ENCODE data around the gene RET. TPM values are rescaled to one million over a fixed set of nuclear protein-coding genes. Genes with fewer than 3 reads are reported as not detected.

The RET gene
- total and polyA plus RNA-seq, 2 of the 8 experiments (the other 6 are each of a cell fraction or from before 2014, with no cell fraction given) = 6.7 to 8.4 TPM

DNA sequence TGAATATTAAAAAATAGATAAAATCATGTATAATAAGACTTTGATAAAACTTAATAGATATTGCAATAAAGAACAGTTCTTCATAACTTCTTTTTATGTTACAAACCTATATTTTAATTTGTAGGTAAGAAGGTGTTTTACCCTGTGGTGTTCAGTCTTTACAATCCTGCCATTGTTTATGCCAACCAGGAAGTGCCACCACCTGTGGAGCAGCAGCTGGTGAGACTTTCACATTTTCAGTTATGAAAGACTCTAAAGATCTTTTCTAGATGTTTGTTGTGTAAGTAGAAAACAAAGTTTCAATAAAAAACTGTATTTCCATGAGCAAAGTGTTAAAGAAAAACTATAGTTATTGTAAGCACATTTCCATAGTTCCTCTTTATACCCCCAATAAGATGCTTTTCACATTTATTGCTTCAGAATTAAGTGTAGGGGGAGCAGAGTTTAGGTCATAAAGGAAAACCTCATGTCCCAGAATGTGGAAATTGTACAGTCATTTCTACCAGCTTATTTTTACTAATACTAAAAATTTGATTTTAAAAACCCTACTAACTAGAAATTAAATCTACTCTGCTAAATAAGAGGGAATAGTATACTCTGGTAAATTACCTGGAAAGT is 90.1 kb downstream of the RET start (continued):
- no peak for TF ChIP-seq CTBP2 (IDR thresholded peaks at IDR 0.05; ENCODE audit: borderline replicate concordance, insufficient read depth, insufficient read length, low read length)
- TF ChIP-seq SP2 (IDR thresholded peaks at IDR 0.05; ENCODE audit: low read length) = no peak
- TF ChIP-seq TBP (IDR thresholded peaks at IDR 0.05; ENCODE audit: low read depth, low read length) = no peak
- no peak for TF ChIP-seq HDAC6 (IDR thresholded peaks at IDR 0.05; ENCODE audit: low read depth, low read length)
- TF ChIP-seq SAP30 (IDR thresholded peaks at IDR 0.05; ENCODE audit: insufficient read depth, insufficient replicate concordance, low read length) = no peak
- no peak for TF ChIP-seq FOSL1 (IDR thresholded peaks at IDR 0.05; ENCODE audit: insufficient read depth, low read depth, low read length)
- TF ChIP-seq CEBPB (IDR thresholded peaks at IDR 0.05; ENCODE audit: low read depth, low read length) = no peak
- TF ChIP-seq SP1 (IDR thresholded peaks at IDR 0.05; ENCODE audit: low read depth, low read length) = no peak
- TF ChIP-seq JUN (IDR thresholded peaks at IDR 0.05; ENCODE audit: low read depth, low read length) = no peak
- TF ChIP-seq YY1 (IDR thresholded peaks at IDR 0.05; ENCODE audit: low read depth, low read length) = no peak

Data from H1 (cell line).